ENCODE data around the gene SNX8.

- TF ChIP-seq GATA3 (IDR thresholded peaks at IDR 0.05; ENCODE audit: low read depth, low read length) = no peak
- TF ChIP-seq GATA2 (IDR thresholded peaks at IDR 0.05; ENCODE audit: low read depth, low read length) = no peak
These were observed 22.5 kb upstream of the SNX8 start for GRCh38 chr7:2336626-2337299.

Measured in SH-SY5Y (cell line).